ENCODE data around the gene CCDC197.

- no peak for TF ChIP-seq CTCF (IDR thresholded peaks at IDR 0.05; ENCODE audit: low read length)
- no peak for TF ChIP-seq EZH2 (IDR thresholded peaks at IDR 0.05; ENCODE audit: borderline replicate concordance, low read length)
Observed at GRCh38 chr14:93954516-93954830, 42.6 kb upstream of the CCDC197 start.

Data from OCI-LY1 (cell line).